Gastrocnemius medialis (tissue), 4 donors: Measurements from ENCODE around the gene OR2A1. TPM values are rescaled to one million over a fixed set of nuclear protein-coding genes. Genes with fewer than 3 reads are reported as not detected.
"Not testable (repeated sequence)": the region's sequence is repeated elsewhere in the genome, so short reads cannot be mapped to it uniquely, and the experiment has no call there.

Source experiments
- ATAC-seq, 2 donors: fragments of 150-250 bp; one replicate each; pipeline ENCODE4 v1.9.1; 2016
- DNase-seq, 2 donors: peaks; one replicate each; pipeline ENCODE4 v3.0.0-alpha.2; 2019
- H3K27ac ChIP-seq, 4 donors: fragments of 200-600 bp; sonication (generic); 1 replicate in 1 of 4; 2 replicates in 3 of 4; pipeline ENCODE4 v1.5.1; 2016 to 2018; ENCODE audit warnings: mild to moderate bottlenecking in 2 of 4, moderate library complexity in 1 of 4
- H3K27me3 ChIP-seq, 3 donors: fragments of 200-600 bp; sonication (generic) in 2 of 3; 1 replicate in 1 of 3; 2 replicates in 2 of 3; pipeline versions ENCODE4 v1.5.1 to v1.6.0; 2016 to 2019; ENCODE audit warnings: mild to moderate bottlenecking in 1 of 3, moderate library complexity in 1 of 3
- H3K36me3 ChIP-seq, 2 donors: fragments of 200-600 bp; sonication (generic) in 1 of 2; one replicate each; pipeline ENCODE4 v1.5.1; 2017 to 2018
- H3K4me1 ChIP-seq, 2 donors: fragments of 200-600 bp; sonication (generic) in 1 of 2; one replicate each; pipeline ENCODE4 v1.5.1; 2016 to 2017; ENCODE audit warnings: mild to moderate bottlenecking in 2 of 2
- H3K4me3 ChIP-seq, 4 donors: fragments of 200-600 bp; sonication (generic) in 3 of 4; 1 replicate in 1 of 4; 2 replicates in 3 of 4; pipeline ENCODE4 v1.5.1; 2016 to 2019; ENCODE audit warnings: mild to moderate bottlenecking in 2 of 4
- H3K9me3 ChIP-seq, 3 donors: fragments of 200-600 bp; sonication (generic) in 2 of 3; 1 replicate in 1 of 3; 2 replicates in 2 of 3; pipeline ENCODE4 v1.5.1; 2016 to 2019
- in situ Hi-C, 4 donors: fragments of 200-750 bp; cut with MboI; loops; one replicate each; pipeline versions ENCODE4 v1.15.0 to v1.8.0; 2017; ENCODE audit warnings: low sequenced_read_pairs in 4 of 4
- intact Hi-C: fragments of 100-400 bp; cut with DNase I; formaldehyde crosslinking; loops from one replicate; pipeline ENCODE4 v1.15.1; 2023; ENCODE audit warnings: low total_unique reads
- total RNA-seq, 4 donors: library from RNA; depleted of rRNA; stranded (reverse); fragments of >200 nt; gene quantifications; one replicate each; pipeline versions ENCODE4 v1.1.0 to v1.2.3, GENCODE V29; 2016

The OR2A1 gene
- total RNA-seq, 4 donors from 2014 or later, result 0.35 TPM; not detected in 3

- DNase-seq, H3K27me3 ChIP-seq, H3K4me3 ChIP-seq, H3K4me1 ChIP-seq, intact Hi-C loops, H3K27ac ChIP-seq, H3K36me3 ChIP-seq, H3K9me3 ChIP-seq, in situ Hi-C loops, ATAC-seq: not testable (repeated sequence)
Observed at GRCh38 chr7:144331221-144331995, 19.2 kb downstream of the OR2A1 start.

GRCh38 chr7:144331996-144332288 lies 19.7 kb downstream of the OR2A1 start:
- in situ Hi-C loops, H3K4me3 ChIP-seq, H3K36me3 ChIP-seq, H3K27me3 ChIP-seq, H3K4me1 ChIP-seq, ATAC-seq, H3K9me3 ChIP-seq, H3K27ac ChIP-seq, intact Hi-C loops, DNase-seq: not testable (repeated sequence)

GRCh38 chr7:144348625-144349024 lies 36.4 kb downstream of the OR2A1 start:
- H3K27me3 ChIP-seq, intact Hi-C loops, H3K36me3 ChIP-seq, H3K9me3 ChIP-seq, in situ Hi-C loops, ATAC-seq, H3K4me3 ChIP-seq, DNase-seq, H3K27ac ChIP-seq, H3K4me1 ChIP-seq: not testable (repeated sequence)

- DNase-seq, H3K4me1 ChIP-seq, H3K4me3 ChIP-seq, H3K27me3 ChIP-seq, in situ Hi-C loops, intact Hi-C loops, ATAC-seq, H3K27ac ChIP-seq, H3K36me3 ChIP-seq, H3K9me3 ChIP-seq: not testable (repeated sequence)
Observed at GRCh38 chr7:144351667-144352066, 39.4 kb downstream of the OR2A1 start.

- DNase-seq, H3K9me3 ChIP-seq, intact Hi-C loops, H3K36me3 ChIP-seq, H3K4me3 ChIP-seq, in situ Hi-C loops, H3K4me1 ChIP-seq, H3K27me3 ChIP-seq, H3K27ac ChIP-seq: not testable (repeated sequence)
- peak; percentile 46 to 55 for ATAC-seq
Observed at GRCh38 chr7:144355176-144355822, 43.1 kb downstream of the OR2A1 start, which contains the start of gene ARHGEF5. ARHGEF5 (plus strand) TSS chr7:144355402; CDS start chr7:144362670, 7,268 bp downstream.

GRCh38 chr7:144356185-144356584 lies 44.0 kb downstream of the OR2A1 start:
- in situ Hi-C loops, H3K27me3 ChIP-seq, H3K4me3 ChIP-seq, H3K27ac ChIP-seq, H3K4me1 ChIP-seq, H3K9me3 ChIP-seq, H3K36me3 ChIP-seq, DNase-seq, ATAC-seq, intact Hi-C loops: not testable (repeated sequence)

- H3K36me3 ChIP-seq, H3K4me3 ChIP-seq, DNase-seq, ATAC-seq, H3K9me3 ChIP-seq, H3K27me3 ChIP-seq, H3K4me1 ChIP-seq, H3K27ac ChIP-seq, intact Hi-C loops, in situ Hi-C loops: not testable (repeated sequence)
Observed at GRCh38 chr7:144356860-144357259, 44.6 kb downstream of the OR2A1 start.

- H3K27me3 ChIP-seq, H3K4me3 ChIP-seq, DNase-seq, H3K4me1 ChIP-seq, ATAC-seq, H3K27ac ChIP-seq, intact Hi-C loops, H3K36me3 ChIP-seq, in situ Hi-C loops, H3K9me3 ChIP-seq: not testable (repeated sequence)
Observed at GRCh38 chr7:144362061-144362460, 49.8 kb downstream of the OR2A1 start.

GRCh38 chr7:144365523-144365922 lies 53.3 kb downstream of the OR2A1 start:
- in situ Hi-C loops, H3K9me3 ChIP-seq, ATAC-seq, H3K4me1 ChIP-seq, intact Hi-C loops, H3K4me3 ChIP-seq, DNase-seq, H3K27ac ChIP-seq, H3K27me3 ChIP-seq, H3K36me3 ChIP-seq: not testable (repeated sequence)

- H3K9me3 ChIP-seq, H3K4me1 ChIP-seq, in situ Hi-C loops, H3K36me3 ChIP-seq, H3K27ac ChIP-seq, ATAC-seq, H3K27me3 ChIP-seq, H3K4me3 ChIP-seq, intact Hi-C loops, DNase-seq: not testable (repeated sequence)
Observed at GRCh38 chr7:144367250-144367649, 55.0 kb downstream of the OR2A1 start.

GRCh38 chr7:144369221-144369620 lies 57.0 kb downstream of the OR2A1 start:
- H3K4me1 ChIP-seq, H3K27me3 ChIP-seq, H3K27ac ChIP-seq, intact Hi-C loops, H3K9me3 ChIP-seq, H3K4me3 ChIP-seq, DNase-seq, H3K36me3 ChIP-seq, ATAC-seq, in situ Hi-C loops: not testable (repeated sequence)
